ENCODE results near the gene ATRAID.

The ATRAID gene

DNA sequence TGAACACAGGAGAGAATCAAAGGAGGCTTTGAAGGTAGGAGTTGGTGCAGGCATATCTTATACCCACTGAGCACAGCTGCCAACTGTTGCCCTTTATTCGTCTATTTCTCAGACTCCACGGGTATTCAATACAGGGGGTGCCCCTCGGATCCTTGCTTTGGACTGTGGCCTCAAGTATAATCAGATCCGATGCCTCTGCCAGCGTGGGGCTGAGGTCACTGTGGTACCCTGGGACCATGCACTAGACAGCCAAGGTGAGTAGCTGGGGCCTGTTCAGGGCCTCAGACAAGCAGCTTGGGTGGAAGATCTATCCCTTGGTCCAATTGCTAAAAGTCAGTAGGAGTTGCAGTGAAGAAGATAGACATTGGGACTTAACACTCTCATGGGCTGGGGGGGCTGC, 10.6 kb downstream of the ATRAID start:
- Histone ChIP-seq H3K27ac (ENCODE audit: low read depth, low read length) (no peak overlapping the region), H3K4me3 (ENCODE audit: low read depth, low read length) (no peak overlapping the region), H3K27me3 (ENCODE audit: insufficient read depth, low read length) (no peaks in the 10 kb centered on the region), H2AFZ (ENCODE audit: low read length, unreplicated experiment) (no peak overlapping the region), H3K36me3 (ENCODE audit: insufficient read depth, low read length) (peaks cover 21% of the 10 kb centered on the region), H3K4me1 (ENCODE audit: control insufficient read depth, insufficient read depth, low read length, unreplicated experiment) (peaks cover 10% of the 10 kb centered on the region), H3K79me2 (ENCODE audit: control insufficient read depth, insufficient read depth, low read length, unreplicated experiment) (peaks cover 23% of the 10 kb centered on the region)

DNA sequence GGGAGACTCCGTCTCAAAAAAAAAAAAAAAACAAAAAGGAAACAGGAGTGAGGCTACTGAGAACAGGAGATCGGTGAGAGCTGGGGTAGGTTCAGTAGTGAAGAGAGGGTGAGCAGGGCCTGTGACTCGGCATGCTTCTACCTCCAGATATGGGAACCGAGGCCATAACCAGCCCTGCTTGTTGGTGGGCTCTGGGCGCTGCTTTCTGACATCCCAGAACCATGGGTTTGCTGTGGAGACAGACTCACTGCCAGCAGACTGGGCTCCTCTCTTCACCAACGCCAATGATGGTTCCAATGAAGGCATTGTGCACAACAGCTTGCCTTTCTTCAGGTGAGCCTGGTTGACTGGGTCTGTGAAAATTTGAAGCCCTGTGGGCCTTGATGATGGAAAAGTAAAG, 11.6 kb downstream of the ATRAID start:
- no peaks in the 10 kb centered on the region for H3K27me3 ChIP-seq (ENCODE audit: insufficient read depth, low read length)
- no peak overlapping the region for H3K27ac ChIP-seq (ENCODE audit: low read depth, low read length)
- H3K4me3 ChIP-seq (ENCODE audit: low read depth, low read length): no peak overlapping the region
- peaks cover 7% of the 10 kb centered on the region for H3K4me1 ChIP-seq (ENCODE audit: control insufficient read depth, insufficient read depth, low read length, unreplicated experiment)
- peaks cover 27% of the 10 kb centered on the region for H3K36me3 ChIP-seq (ENCODE audit: insufficient read depth, low read length)
- H3K79me2 ChIP-seq (ENCODE audit: control insufficient read depth, insufficient read depth, low read length, unreplicated experiment): peaks cover 13% of the 10 kb centered on the region
- H2AFZ ChIP-seq (ENCODE audit: low read length, unreplicated experiment): no peak overlapping the region

DNA sequence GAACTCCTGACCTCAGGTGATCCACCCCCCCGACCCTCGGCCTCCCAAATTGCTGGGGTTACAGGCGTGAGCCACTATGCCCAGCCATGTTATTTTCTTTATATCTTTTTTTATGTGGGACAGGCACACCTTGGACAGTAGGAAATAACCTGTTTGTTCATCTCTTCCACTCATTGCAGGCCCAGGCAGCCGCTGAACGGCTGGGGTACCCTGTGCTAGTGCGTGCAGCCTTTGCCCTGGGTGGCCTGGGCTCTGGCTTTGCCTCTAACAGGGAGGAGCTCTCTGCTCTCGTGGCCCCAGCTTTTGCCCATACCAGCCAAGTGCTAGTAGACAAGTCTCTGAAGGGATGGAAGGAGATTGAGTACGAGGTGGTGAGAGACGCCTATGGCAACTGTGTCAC, 13.7 kb downstream of the ATRAID start:
- peaks cover 27% of the 10 kb centered on the region for H3K36me3 ChIP-seq (ENCODE audit: insufficient read depth, low read length)
- H3K79me2 ChIP-seq (ENCODE audit: control insufficient read depth, insufficient read depth, low read length, unreplicated experiment): no peaks in the 10 kb centered on the region
- H3K4me3 ChIP-seq (ENCODE audit: low read depth, low read length): no peak overlapping the region
- H3K27me3 ChIP-seq (ENCODE audit: insufficient read depth, low read length): no peaks in the 10 kb centered on the region
- H3K27ac ChIP-seq (ENCODE audit: low read depth, low read length): no peak overlapping the region
- no peaks in the 10 kb centered on the region for H3K4me1 ChIP-seq (ENCODE audit: control insufficient read depth, insufficient read depth, low read length, unreplicated experiment)
- H2AFZ ChIP-seq (ENCODE audit: low read length, unreplicated experiment): no peak overlapping the region

DNA sequence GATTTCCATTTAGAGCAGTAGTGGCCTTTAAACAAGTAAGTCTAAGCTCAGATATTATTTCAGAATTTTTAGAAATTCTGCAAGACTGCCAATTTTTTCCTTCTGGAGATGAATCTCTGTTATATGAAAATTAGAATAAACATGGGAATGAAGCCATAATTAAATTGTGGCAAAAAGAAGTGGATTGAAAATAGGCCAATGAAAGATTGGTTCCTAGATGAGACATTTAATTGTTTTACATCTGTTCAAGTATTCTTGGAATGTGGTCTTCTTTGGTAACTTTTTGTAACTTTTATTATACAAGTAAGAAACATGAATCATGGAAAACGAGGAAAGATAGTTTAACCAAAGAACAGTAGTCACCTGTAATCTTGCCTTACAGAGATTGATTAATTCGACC, 15.7 kb downstream of the ATRAID start:
- H2AFZ ChIP-seq (ENCODE audit: low read length, unreplicated experiment): no peak overlapping the region
- peaks cover 27% of the 10 kb centered on the region for H3K36me3 ChIP-seq (ENCODE audit: insufficient read depth, low read length)
- no peaks in the 10 kb centered on the region for H3K27me3 ChIP-seq (ENCODE audit: insufficient read depth, low read length)
- H3K4me1 ChIP-seq (ENCODE audit: control insufficient read depth, insufficient read depth, low read length, unreplicated experiment): no peaks in the 10 kb centered on the region
- no peaks in the 10 kb centered on the region for H3K79me2 ChIP-seq (ENCODE audit: control insufficient read depth, insufficient read depth, low read length, unreplicated experiment)
- no peak overlapping the region for H3K4me3 ChIP-seq (ENCODE audit: low read depth, low read length)
- no peak overlapping the region for H3K27ac ChIP-seq (ENCODE audit: low read depth, low read length)

DNA sequence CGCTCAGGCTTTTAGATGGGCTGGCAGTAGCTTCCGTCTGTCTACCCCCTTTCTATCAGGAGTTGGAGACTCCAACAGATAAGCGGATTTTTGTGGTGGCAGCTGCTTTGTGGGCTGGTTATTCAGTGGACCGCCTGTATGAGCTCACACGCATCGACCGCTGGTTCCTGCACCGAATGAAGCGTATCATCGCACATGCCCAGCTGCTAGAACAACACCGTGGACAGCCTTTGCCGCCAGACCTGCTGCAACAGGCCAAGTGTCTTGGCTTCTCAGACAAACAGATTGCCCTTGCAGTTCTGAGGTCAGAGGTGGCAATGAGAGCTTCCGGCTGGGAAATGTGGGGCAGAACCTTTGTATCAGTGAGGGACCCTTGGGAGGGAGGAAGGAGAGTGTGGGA, 20.1 kb downstream of the ATRAID start:
- no peak overlapping the region for H2AFZ ChIP-seq (ENCODE audit: low read length, unreplicated experiment)
- no peaks in the 10 kb centered on the region for H3K79me2 ChIP-seq (ENCODE audit: control insufficient read depth, insufficient read depth, low read length, unreplicated experiment)
- H3K27ac ChIP-seq (ENCODE audit: low read depth, low read length): no peak overlapping the region
- H3K36me3 ChIP-seq (ENCODE audit: insufficient read depth, low read length): peaks cover 27% of the 10 kb centered on the region
- no peaks in the 10 kb centered on the region for H3K4me1 ChIP-seq (ENCODE audit: control insufficient read depth, insufficient read depth, low read length, unreplicated experiment)
- no peak overlapping the region for H3K4me3 ChIP-seq (ENCODE audit: low read depth, low read length)
- no peaks in the 10 kb centered on the region for H3K27me3 ChIP-seq (ENCODE audit: insufficient read depth, low read length)

DNA sequence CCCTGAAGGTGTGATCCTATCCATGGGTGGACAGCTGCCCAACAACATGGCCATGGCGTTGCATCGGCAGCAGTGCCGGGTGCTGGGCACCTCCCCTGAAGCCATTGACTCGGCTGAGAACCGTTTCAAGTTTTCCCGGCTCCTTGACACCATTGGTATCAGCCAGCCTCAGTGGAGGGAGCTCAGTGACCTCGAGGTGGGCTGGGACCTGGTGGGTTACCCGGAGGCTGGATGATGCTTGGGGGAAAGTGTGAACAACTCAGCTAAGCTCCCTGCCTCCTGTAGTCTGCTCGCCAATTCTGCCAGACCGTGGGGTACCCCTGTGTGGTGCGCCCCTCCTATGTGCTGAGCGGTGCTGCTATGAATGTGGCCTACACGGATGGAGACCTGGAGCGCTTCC, 21.5 kb downstream of the ATRAID start:
- Histone ChIP-seq H3K4me3 (ENCODE audit: low read depth, low read length) (no peak overlapping the region), H3K4me1 (ENCODE audit: control insufficient read depth, insufficient read depth, low read length, unreplicated experiment) (no peaks in the 10 kb centered on the region), H3K27ac (ENCODE audit: low read depth, low read length) (no peak overlapping the region), H3K79me2 (ENCODE audit: control insufficient read depth, insufficient read depth, low read length, unreplicated experiment) (no peaks in the 10 kb centered on the region), H3K36me3 (ENCODE audit: insufficient read depth, low read length) (peaks cover 22% of the 10 kb centered on the region; the same call in 1 of the 2 replicates), H3K27me3 (ENCODE audit: insufficient read depth, low read length) (no peaks in the 10 kb centered on the region), H2AFZ (ENCODE audit: low read length, unreplicated experiment) (no peak overlapping the region)

DNA sequence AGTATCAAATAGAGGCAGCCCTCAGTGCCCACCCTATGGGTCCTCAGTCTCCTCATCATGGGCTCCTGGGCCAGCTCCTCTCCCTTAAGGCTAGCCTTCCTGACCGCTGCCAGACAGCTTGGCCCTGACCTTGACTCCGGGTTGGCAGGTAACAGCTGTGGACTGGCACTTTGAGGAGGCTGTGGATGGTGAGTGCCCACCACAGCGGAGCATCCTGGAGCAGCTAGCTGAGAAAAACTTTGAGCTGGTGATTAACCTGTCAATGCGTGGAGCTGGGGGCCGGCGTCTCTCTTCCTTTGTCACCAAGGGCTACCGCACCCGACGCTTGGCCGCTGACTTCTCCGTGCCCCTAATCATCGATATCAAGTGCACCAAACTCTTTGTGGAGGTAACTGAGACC, 24.3 kb downstream of the ATRAID start:
- Histone ChIP-seq H3K79me2 (ENCODE audit: control insufficient read depth, insufficient read depth, low read length, unreplicated experiment) (no peaks in the 10 kb centered on the region), H3K27me3 (ENCODE audit: insufficient read depth, low read length) (no peaks in the 10 kb centered on the region), H3K36me3 (ENCODE audit: insufficient read depth, low read length) (peaks cover 26% of the 10 kb centered on the region; the same call in 1 of the 2 replicates), H2AFZ (ENCODE audit: low read length, unreplicated experiment) (no peak overlapping the region), H3K27ac (ENCODE audit: low read depth, low read length) (no peak overlapping the region), H3K4me1 (ENCODE audit: control insufficient read depth, insufficient read depth, low read length, unreplicated experiment) (no peaks in the 10 kb centered on the region), H3K4me3 (ENCODE audit: low read depth, low read length) (no peak overlapping the region)

DNA sequence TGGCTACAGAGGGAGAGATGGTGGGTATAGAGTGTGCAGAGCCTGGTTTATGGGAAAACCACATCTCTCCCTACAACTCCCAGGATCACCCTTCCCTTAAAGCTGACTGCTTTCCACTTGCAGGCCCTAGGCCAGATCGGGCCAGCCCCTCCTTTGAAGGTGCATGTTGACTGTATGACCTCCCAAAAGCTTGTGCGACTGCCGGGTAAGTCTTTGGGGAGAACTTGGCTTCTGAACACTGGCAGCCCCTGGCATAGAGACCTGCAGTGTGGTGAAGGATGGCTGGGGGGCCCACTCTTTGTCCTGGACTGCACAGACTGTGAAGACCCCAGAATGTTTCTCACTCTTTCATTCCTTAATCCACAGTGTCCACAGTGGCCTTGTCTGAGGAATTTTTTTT, 24.8 kb downstream of the ATRAID start:
- no peak overlapping the region for H2AFZ ChIP-seq (ENCODE audit: low read length, unreplicated experiment)

DNA sequence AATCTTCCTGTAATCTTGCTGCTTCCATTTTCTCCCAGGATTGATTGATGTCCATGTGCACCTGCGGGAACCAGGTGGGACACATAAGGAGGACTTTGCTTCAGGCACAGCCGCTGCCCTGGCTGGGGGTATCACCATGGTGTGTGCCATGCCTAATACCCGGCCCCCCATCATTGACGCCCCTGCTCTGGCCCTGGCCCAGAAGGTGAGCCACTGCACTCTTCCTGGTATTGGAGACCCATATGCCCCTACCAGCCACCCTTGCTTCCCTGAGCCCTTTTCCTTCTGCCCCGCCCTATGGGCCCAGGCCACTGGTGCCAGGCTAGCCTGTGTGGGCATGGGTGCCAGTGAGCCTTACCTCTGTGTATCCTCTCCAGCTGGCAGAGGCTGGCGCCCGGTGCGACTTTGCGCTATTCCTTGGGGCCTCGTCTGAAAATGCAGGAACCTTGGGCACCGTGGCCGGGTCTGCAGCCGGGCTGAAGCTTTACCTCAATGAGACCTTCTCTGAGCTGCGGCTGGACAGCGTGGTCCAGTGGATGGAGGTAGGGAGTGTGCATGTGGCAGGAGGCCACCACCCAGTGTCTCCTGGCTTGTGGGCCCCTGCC, 25.6 kb downstream of the ATRAID start:
- no peaks in the 10 kb centered on the region for H3K27me3 ChIP-seq (ENCODE audit: insufficient read depth, low read length)
- peaks cover 30% of the 10 kb centered on the region; the same call in 1 of the 2 replicates for H3K36me3 ChIP-seq (ENCODE audit: insufficient read depth, low read length)
- H3K27ac ChIP-seq (ENCODE audit: low read depth, low read length): no peak overlapping the region
- no peaks in the 10 kb centered on the region for H3K4me1 ChIP-seq (ENCODE audit: control insufficient read depth, insufficient read depth, low read length, unreplicated experiment)
- H2AFZ ChIP-seq (ENCODE audit: low read length, unreplicated experiment): no peak overlapping the region
- no peaks in the 10 kb centered on the region for H3K79me2 ChIP-seq (ENCODE audit: control insufficient read depth, insufficient read depth, low read length, unreplicated experiment)
- H3K4me3 ChIP-seq (ENCODE audit: low read depth, low read length): no peak overlapping the region

More for the DNA sequence above, 24.8 kb downstream of the ATRAID start:
- no peaks in the 10 kb centered on the region for H3K4me1 ChIP-seq (ENCODE audit: control insufficient read depth, insufficient read depth, low read length, unreplicated experiment)
- no peaks in the 10 kb centered on the region for H3K79me2 ChIP-seq (ENCODE audit: control insufficient read depth, insufficient read depth, low read length, unreplicated experiment)
- H3K27me3 ChIP-seq (ENCODE audit: insufficient read depth, low read length): no peaks in the 10 kb centered on the region
- H3K27ac ChIP-seq (ENCODE audit: low read depth, low read length): no peak overlapping the region
- H3K36me3 ChIP-seq (ENCODE audit: insufficient read depth, low read length): peaks cover 23% of the 10 kb centered on the region; the same call in 1 of the 2 replicates
- no peak overlapping the region for H3K4me3 ChIP-seq (ENCODE audit: low read depth, low read length)

DNA sequence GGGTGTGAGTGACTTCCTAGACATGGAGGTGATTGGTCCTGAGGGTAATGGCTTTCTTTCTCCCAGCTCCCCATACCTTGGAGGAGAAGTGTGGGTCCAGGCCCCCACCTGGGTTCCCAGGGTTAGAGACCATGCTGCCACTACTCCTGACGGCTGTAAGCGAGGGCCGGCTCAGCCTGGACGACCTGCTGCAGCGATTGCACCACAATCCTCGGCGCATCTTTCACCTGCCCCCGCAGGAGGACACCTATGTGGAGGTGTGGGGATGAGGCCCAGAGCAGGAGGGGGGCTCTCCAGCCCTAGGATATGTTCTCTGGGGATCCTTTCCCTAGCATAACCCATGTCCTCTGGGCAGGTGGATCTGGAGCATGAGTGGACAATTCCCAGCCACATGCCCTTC, 27.1 kb downstream of the ATRAID start:
- H3K4me3 ChIP-seq (ENCODE audit: low read depth, low read length): no peak overlapping the region
- H3K27me3 ChIP-seq (ENCODE audit: insufficient read depth, low read length): no peaks in the 10 kb centered on the region
- no peak overlapping the region for H3K27ac ChIP-seq (ENCODE audit: low read depth, low read length)
- H2AFZ ChIP-seq (ENCODE audit: low read length, unreplicated experiment): no peak overlapping the region
- no peaks in the 10 kb centered on the region for H3K79me2 ChIP-seq (ENCODE audit: control insufficient read depth, insufficient read depth, low read length, unreplicated experiment)
- no peaks in the 10 kb centered on the region for H3K4me1 ChIP-seq (ENCODE audit: control insufficient read depth, insufficient read depth, low read length, unreplicated experiment)
- H3K36me3 ChIP-seq (ENCODE audit: insufficient read depth, low read length): peaks cover 28% of the 10 kb centered on the region; the same call in 1 of the 2 replicates

DNA sequence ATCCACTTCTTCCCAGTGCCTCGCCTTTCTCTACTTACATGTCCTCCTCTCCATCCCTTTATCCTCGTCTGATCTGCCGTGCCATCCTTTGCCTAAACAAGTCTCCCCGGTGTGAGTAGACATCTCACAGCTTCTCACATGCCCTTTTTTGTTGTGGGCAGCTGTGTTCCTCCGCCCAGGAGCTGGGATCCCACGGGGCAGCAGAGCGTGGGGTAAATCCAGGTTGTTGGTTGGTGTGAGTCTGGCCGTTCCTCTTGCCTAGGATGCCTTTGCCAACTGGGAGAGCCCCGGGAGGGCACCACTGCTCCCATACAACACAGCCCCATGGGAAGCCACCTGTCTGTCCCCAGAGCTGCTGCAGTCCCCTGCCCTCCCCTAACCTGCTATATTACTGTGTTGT, 28.6 kb downstream of the ATRAID start:
- Histone ChIP-seq H3K36me3 (ENCODE audit: insufficient read depth, low read length) (peaks cover 28% of the 10 kb centered on the region; the same call in 1 of the 2 replicates), H3K27me3 (ENCODE audit: insufficient read depth, low read length) (no peaks in the 10 kb centered on the region), H2AFZ (ENCODE audit: low read length, unreplicated experiment) (no peak overlapping the region), H3K79me2 (ENCODE audit: control insufficient read depth, insufficient read depth, low read length, unreplicated experiment) (no peaks in the 10 kb centered on the region), H3K4me3 (ENCODE audit: low read depth, low read length) (no peak overlapping the region), H3K4me1 (ENCODE audit: control insufficient read depth, insufficient read depth, low read length, unreplicated experiment) (no peaks in the 10 kb centered on the region), H3K27ac (ENCODE audit: low read depth, low read length) (no peak overlapping the region)

All from ACC112 (cell line).